BE2C (cell line): ENCODE results near the gene SLFN12.

Experiments
- DNase-seq: peaks from one replicate; pipeline ENCODE4 v3.0.0-alpha.2; 2020
- H3K27me3 ChIP-seq: fragments of 250-450 bp; sonication (Bioruptor Pico); 2 replicates; pipeline ENCODE4 v1.5.1; 2020; ENCODE audit warnings: mild to moderate bottlenecking
- H3K36me3 ChIP-seq: fragments of 250-450 bp; sonication (Bioruptor Pico); 2 replicates; pipeline ENCODE4 v1.5.1; 2020; ENCODE audit warnings: mild to moderate bottlenecking
- H3K4me1 ChIP-seq: fragments of 250-450 bp; sonication (Bioruptor Pico); 2 replicates; pipeline ENCODE4 v1.5.1; 2020
- H3K4me3 ChIP-seq: 2 replicates; pipeline ENCODE4 v1.5.1; 2011; ENCODE audit warnings: low read depth, low read length
- H3K9me3 ChIP-seq: fragments of 250-450 bp; sonication (Bioruptor Pico); 2 replicates; pipeline ENCODE4 v1.5.1; 2020
- TF ChIP-seq, protein P1 (sequence below): IDR thresholded peaks from 2 replicates; pipeline ENCODE4 v1.5.1; 2012; ENCODE audit warnings: mild to moderate bottlenecking, low read depth, low read length

The SLFN12 gene

DNA sequence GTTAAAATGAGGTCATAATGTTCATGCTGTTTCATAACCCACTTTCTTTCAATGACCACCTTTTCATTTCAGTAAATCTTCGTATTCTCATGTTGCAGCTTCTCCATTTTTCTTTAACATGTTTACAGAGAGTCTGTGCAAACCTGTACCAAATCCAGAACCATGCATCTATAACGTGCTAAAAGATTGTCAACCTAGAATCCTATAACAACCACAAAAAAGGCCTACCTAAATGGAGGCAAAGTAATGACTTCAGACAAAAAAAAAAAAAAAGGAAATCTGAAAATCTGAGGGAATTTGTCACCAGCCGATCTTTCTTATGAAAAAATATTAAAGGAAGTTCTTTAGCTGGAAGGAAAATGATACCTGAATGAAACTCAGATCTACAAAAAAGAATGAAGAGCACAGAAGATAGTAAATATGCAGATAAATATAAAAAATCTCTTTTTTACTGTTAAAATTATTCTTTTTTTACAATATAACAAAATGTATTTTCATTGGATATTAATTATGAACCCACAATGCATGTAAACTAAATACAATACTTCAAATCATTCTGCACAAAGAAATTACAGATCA, 57.4 kb downstream of the SLFN12 start:
- no peaks in the 10 kb centered on the region for H3K36me3 ChIP-seq
- H3K4me1 ChIP-seq, result no peaks in the 10 kb centered on the region
- no peak for DNase-seq
- TF ChIP-seq, protein P1, sequence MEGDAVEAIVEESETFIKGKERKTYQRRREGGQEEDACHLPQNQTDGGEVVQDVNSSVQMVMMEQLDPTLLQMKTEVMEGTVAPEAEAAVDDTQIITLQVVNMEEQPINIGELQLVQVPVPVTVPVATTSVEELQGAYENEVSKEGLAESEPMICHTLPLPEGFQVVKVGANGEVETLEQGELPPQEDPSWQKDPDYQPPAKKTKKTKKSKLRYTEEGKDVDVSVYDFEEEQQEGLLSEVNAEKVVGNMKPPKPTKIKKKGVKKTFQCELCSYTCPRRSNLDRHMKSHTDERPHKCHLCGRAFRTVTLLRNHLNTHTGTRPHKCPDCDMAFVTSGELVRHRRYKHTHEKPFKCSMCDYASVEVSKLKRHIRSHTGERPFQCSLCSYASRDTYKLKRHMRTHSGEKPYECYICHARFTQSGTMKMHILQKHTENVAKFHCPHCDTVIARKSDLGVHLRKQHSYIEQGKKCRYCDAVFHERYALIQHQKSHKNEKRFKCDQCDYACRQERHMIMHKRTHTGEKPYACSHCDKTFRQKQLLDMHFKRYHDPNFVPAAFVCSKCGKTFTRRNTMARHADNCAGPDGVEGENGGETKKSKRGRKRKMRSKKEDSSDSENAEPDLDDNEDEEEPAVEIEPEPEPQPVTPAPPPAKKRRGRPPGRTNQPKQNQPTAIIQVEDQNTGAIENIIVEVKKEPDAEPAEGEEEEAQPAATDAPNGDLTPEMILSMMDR, result no peak
- H3K9me3 ChIP-seq, result no peaks in the 10 kb centered on the region
- H3K27me3 ChIP-seq, result peaks cover 58% of the 10 kb centered on the region
- peak overlapping the region; percentile 37; the same call in 1 of the 2 replicates for H3K4me3 ChIP-seq

DNA sequence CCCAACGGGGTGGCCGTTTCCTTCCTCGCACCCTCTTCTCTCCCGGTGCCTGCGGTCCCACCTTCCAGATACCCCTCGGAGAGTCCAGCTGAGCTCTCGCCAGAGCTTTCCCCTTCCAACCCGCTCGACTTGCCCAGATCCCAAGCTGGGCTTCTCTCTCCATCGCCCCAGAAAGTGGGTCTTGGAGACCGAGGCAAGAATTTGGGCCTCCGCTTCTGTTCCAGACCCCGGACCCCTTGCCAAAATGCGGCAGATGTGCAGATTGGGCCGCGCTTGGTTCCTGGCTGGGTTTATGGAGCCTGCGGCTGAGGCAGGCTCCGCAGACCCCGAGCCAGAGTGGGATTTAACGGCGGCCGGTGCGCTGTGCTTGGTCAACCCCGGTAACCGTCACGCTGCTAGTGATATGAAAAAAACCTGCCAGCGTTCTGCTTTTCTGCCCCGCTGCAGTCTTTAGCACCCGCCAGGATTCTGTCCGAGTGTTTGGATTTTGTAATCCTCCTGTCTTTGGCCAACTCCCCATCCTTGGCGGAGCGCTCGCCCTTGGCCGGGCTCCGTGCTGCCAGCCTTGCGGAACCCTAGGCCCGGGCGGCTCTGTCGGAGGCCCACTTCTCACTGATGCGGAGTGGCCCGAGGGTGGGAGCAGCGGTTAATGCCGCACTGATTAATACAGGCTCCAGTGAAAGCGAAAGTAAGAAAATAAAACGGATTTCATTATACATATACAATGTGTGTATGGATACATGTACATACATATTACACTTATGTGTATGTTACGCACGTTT, 58.1 kb downstream of the SLFN12 start:
- peak overlapping the region; percentile 37 for H3K4me3 ChIP-seq
- H3K4me1 ChIP-seq, result no peaks in the 10 kb centered on the region
- TF ChIP-seq, protein P1, result no peak
- no peaks in the 10 kb centered on the region for H3K36me3 ChIP-seq
- no peak for DNase-seq
- peaks cover 64% of the 10 kb centered on the region for H3K27me3 ChIP-seq
- no peaks in the 10 kb centered on the region for H3K9me3 ChIP-seq

DNA sequence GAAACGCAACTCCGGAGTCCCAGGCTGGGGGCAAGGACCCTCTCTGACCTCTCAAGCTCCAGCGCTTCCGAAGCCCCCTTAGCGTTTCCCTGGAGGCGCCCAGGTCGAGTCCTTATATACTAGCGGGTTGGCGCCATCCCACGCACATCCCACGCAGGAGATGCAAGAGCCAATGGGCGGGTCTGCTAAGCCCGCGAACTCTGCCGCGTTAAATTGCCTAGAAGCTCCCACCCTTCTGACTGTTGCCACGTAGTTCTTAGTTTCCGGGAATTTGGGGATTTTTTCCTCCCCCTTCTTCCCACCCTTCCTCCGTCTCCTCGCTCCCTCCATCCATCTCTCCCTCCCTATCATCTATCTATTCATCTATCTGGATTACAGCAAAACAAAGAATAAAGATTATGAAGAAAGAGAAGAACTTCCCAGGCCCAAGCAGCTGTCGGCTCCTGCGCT, 58.7 kb downstream of the SLFN12 start, which contains the start of gene SLFN11:
SLFN11 (minus strand) TSS at position 88 of the 450 bp plus-strand sequence. CDS start 9,814 bp downstream, outside the sequence.
- no peak for DNase-seq
- H3K9me3 ChIP-seq, result no peaks in the 10 kb centered on the region
- peak within 1 kb of the TSS; percentile 37 for H3K4me3 ChIP-seq
- TF ChIP-seq, protein P1, result no peak
- no peaks in the 10 kb centered on the region for H3K36me3 ChIP-seq
- peaks cover 65% of the 10 kb centered on the region for H3K27me3 ChIP-seq
- H3K4me1 ChIP-seq, result no peaks in the 10 kb centered on the region

DNA sequence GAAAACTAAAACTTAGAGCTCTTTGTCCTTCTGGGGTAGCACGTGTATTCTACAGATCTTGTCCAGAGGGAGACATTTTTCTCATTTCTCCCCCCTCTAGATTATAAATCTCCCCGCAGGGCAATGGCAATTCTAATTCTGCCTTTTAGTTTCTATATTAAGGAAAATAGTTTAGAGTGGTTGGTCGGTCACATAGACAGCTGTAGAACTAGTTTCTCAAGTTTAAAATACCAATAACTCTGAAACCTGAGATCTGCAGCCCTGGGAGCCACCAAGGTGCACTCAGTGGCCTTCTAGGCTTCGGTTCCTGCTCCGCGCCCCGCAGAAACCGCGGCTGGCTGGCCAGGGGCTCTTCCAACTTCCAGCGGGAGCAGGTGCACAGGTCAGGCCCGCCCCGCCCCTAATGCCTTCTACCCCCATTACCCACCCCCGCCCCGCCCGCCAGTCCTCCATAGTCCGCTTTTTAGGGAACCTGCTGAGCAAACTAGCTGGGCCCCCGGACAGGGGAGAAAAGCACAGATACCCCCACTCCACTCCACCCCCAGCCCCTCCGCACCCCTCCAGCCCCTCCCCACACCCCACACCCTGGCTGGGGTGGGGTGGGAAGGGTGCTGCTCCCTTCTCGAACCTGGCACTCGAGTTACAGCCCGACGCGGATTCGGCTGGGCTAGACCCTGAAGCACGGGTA, 59.3 kb downstream of the SLFN12 start:
- DNase-seq, result no peak
- Histone ChIP-seq H3K4me1 (no peaks in the 10 kb centered on the region), H3K9me3 (no peaks in the 10 kb centered on the region), H3K36me3 (no peaks in the 10 kb centered on the region), H3K4me3 (no peak overlapping the region), H3K27me3 (peaks cover 65% of the 10 kb centered on the region)
- TF ChIP-seq, protein P1, result no peak

DNA sequence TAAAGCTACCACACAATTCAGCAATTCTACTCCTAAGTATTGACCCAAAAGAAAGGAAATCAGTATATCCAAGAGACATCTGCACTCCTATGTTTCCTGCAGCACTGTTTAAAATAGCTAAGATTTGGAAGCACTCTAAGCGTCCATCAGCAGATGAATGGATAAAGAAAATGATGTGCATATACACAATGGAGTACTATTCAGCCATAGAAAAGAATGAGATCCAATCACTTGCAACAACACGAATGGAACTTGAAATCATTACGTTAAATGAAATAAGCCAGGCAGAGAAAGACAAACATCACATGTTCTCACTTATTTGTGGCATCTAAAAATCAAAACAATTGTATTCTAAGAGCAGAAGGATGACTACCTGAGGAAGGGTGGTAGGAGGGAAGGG, 60.4 kb downstream of the SLFN12 start:
- TF ChIP-seq, protein P1, result no peak
- Histone ChIP-seq H3K9me3 (no peaks in the 10 kb centered on the region), H3K27me3 (peaks cover 55% of the 10 kb centered on the region), H3K36me3 (no peaks in the 10 kb centered on the region), H3K4me3 (no peak overlapping the region), H3K4me1 (no peaks in the 10 kb centered on the region)
- no peak for DNase-seq
